Omental fat pad (tissue), 4 donors: ENCODE data around the gene CABLES1. TPM values are rescaled to one million over a fixed set of nuclear protein-coding genes. Genes with fewer than 3 reads are reported as not detected.

ENCODE experiments used
- ATAC-seq: fragments of 150-250 bp; one replicate; pipeline ENCODE4 v1.9.1; 2016; ENCODE audit warnings: mild to moderate bottlenecking, moderate library complexity; ENCODE audit not compliant: low FRiP score
- DNase-seq: peaks from one replicate; pipeline ENCODE4 v3.0.0-alpha.2; 2019; ENCODE audit warnings: low spot score
- CTCF ChIP-seq, 3 donors: fragments of 450-650 bp; IDR thresholded peaks; one replicate each; pipeline ENCODE4 v1.5.1; 2016 to 2017; ENCODE audit warnings: antibody characterized with exemption in 3 of 3, mild to moderate bottlenecking in 3 of 3, moderate library complexity in 2 of 3
- total RNA-seq, 4 donors: library from RNA; depleted of rRNA; stranded (reverse); fragments of >200 nt; gene quantifications; one replicate each; pipeline ENCODE4 v1.1.0, GENCODE V29; 2016

Gene CABLES1
- total RNA-seq, 4 donors from 2014 or later: 24.4 to 95.9 (median 30.4) TPM

- no peak for ATAC-seq
- no peak for TF ChIP-seq CTCF (IDR thresholded peaks at IDR 0.05)
- DNase-seq: no peak
These were observed 141.2 kb downstream of the CABLES1 start for GRCh38 chr18:23276451-23276850.

- no peak for DNase-seq
- ATAC-seq: no peak
These were observed 142.1 kb downstream of the CABLES1 start for GRCh38 chr18:23277399-23277798.

GRCh38 chr18:23279931-23280330 lies 144.6 kb downstream of the CABLES1 start:
- ATAC-seq: no peak
- no peak for DNase-seq
- TF ChIP-seq CTCF (IDR thresholded peaks at IDR 0.05): no peak

More at GRCh38 chr18:23277399-23277798, 142.1 kb downstream of the CABLES1 start:
- no peak for TF ChIP-seq CTCF (IDR thresholded peaks at IDR 0.05)

- ATAC-seq (no peak), DNase-seq (no peak)
- no peak for TF ChIP-seq CTCF (IDR thresholded peaks at IDR 0.05)
These were observed 145.6 kb downstream of the CABLES1 start for GRCh38 chr18:23280844-23281243.

- no peak for TF ChIP-seq CTCF (IDR thresholded peaks at IDR 0.05)
- no peak for ATAC-seq
- no peak for DNase-seq
These were observed 146.5 kb downstream of the CABLES1 start for GRCh38 chr18:23281626-23282436.

- DNase-seq (no peak), ATAC-seq (no peak)
- no peak for TF ChIP-seq CTCF (IDR thresholded peaks at IDR 0.05)
These were observed 147.1 kb downstream of the CABLES1 start for GRCh38 chr18:23282437-23282781.

GRCh38 chr18:23283916-23284430 lies 148.7 kb downstream of the CABLES1 start:
- no peak for TF ChIP-seq CTCF (IDR thresholded peaks at IDR 0.05)
- ATAC-seq (no peak), DNase-seq (no peak)
